A549 (cell line): Measurements from ENCODE around the gene PAPPA.

Experiments
- EP300 ChIP-seq, 2 experiments: fragments of >200 bp; sonication (Bioruptor Twin); formaldehyde crosslinking; IDR thresholded peaks; 2 replicates in 1 of 2; 3 replicates in 1 of 2; pipeline ENCODE4 v1.6.1; 2016 to 2017
- TF ChIP-seq, protein P1 (sequence below): fragments of >200 bp; sonication (Bioruptor Twin); formaldehyde crosslinking; IDR thresholded peaks from 3 replicates; pipeline ENCODE4 v1.5.1; 2016
- TF ChIP-seq, protein P2 (sequence below): fragments of 450-650 bp; IDR thresholded peaks from 2 replicates; pipeline ENCODE4 v1.6.1; 2014; ENCODE audit warnings: antibody characterized with exemption

GRCh38 chr9:116394894-116395698, 241.5 kb downstream of the PAPPA start:
- TF ChIP-seq, protein P1, sequence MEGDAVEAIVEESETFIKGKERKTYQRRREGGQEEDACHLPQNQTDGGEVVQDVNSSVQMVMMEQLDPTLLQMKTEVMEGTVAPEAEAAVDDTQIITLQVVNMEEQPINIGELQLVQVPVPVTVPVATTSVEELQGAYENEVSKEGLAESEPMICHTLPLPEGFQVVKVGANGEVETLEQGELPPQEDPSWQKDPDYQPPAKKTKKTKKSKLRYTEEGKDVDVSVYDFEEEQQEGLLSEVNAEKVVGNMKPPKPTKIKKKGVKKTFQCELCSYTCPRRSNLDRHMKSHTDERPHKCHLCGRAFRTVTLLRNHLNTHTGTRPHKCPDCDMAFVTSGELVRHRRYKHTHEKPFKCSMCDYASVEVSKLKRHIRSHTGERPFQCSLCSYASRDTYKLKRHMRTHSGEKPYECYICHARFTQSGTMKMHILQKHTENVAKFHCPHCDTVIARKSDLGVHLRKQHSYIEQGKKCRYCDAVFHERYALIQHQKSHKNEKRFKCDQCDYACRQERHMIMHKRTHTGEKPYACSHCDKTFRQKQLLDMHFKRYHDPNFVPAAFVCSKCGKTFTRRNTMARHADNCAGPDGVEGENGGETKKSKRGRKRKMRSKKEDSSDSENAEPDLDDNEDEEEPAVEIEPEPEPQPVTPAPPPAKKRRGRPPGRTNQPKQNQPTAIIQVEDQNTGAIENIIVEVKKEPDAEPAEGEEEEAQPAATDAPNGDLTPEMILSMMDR = no peak
- TF ChIP-seq, protein P2, sequence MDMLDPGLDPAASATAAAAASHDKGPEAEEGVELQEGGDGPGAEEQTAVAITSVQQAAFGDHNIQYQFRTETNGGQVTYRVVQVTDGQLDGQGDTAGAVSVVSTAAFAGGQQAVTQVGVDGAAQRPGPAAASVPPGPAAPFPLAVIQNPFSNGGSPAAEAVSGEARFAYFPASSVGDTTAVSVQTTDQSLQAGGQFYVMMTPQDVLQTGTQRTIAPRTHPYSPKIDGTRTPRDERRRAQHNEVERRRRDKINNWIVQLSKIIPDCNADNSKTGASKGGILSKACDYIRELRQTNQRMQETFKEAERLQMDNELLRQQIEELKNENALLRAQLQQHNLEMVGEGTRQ = no peak
- TF ChIP-seq EP300 (IDR thresholded peaks at IDR 0.05) = no peak
